GM12878 (cell line): ENCODE measurements around the gene LRRC59. TPM values are rescaled to one million over a fixed set of nuclear protein-coding genes. Genes with fewer than 3 reads are reported as not detected.

Source experiments
- ATAC-seq: fragments of 200-7000 bp; cut with Tn5 transposase; 3 replicates; pipeline ENCODE4 v1.9.1; 2020; ENCODE audit warnings: mild to moderate bottlenecking, moderate library complexity
- BruUV-seq: library from RNA; stranded (reverse); fragments of 400-500 nt; replicated peaks from 2 replicates; lab custom pipeline; 2021; lab: Mats Ljungman, UMichigan
- CTCF ChIA-PET: fragments of 300-600 bp; sonication (Branson Sonifier 250); formaldehyde crosslinking; extraction: SDS; loops from one replicate; lab custom pipeline; 2021; ENCODE audit warnings: inconsistent platforms; lab: Yijun Ruan, JAX
- POLR2A ChIA-PET: fragments of 350-600 bp; formaldehyde crosslinking; extraction: SDS; loops from one replicate; lab custom pipeline; 2021; ENCODE audit warnings: inconsistent platforms; lab: Charles Lee
- RAD21 ChIA-PET: fragments of 300-600 bp; sonication (Branson Sonifier 250); formaldehyde crosslinking; loops from one replicate; lab custom pipeline; 2023; ENCODE audit warnings: antibody characterized with exemption; ENCODE audit not compliant: unreplicated experiment; lab: Charles Lee
- SMC1A ChIA-PET: fragments of 300-600 bp; sonication (Branson Sonifier 250); formaldehyde crosslinking; loops from one replicate; lab custom pipeline; 2023; ENCODE audit not compliant: unreplicated experiment, uncharacterized antibody; lab: Charles Lee
- DNase-seq: peaks from one replicate; pipeline ENCODE4 v3.0.0-alpha.2; 2011; ENCODE audit warnings: low read depth, low spot score
- FAIRE-seq: peaks from 3 replicates; lab custom pipeline; 2011; peaks lifted over from hg19 to GRCh38; lab: Jason Lieb, UNC
- H2AFZ ChIP-seq: 2 replicates; pipeline ENCODE4 v1.6.0; 2011; ENCODE audit warnings: low read depth, low read length, control low read depth; ENCODE audit not compliant: control insufficient read depth
- H3K27ac ChIP-seq: 2 replicates; pipeline ENCODE4 v1.5.1; 2011; ENCODE audit warnings: control low read depth; ENCODE audit not compliant: control insufficient read depth, insufficient read depth
- H3K27me3 ChIP-seq, 2 experiments: replicated peaks in 1 of 2; 2 replicates each; pipeline versions ENCODE4 v1.6.0 to v1.6.1; 2011; ENCODE audit warnings: low read length in 1 of 2; ENCODE audit not compliant: control insufficient read depth in 2 of 2, insufficient read depth in 2 of 2
- H3K36me3 ChIP-seq, 2 experiments: 2 replicates each; pipeline ENCODE4 v1.5.1; 2011; ENCODE audit warnings: low read length in 1 of 2; ENCODE audit not compliant: control insufficient read depth in 2 of 2, insufficient read depth in 2 of 2
- H3K4me1 ChIP-seq: 2 replicates; pipeline ENCODE4 v1.6.1; 2011; ENCODE audit warnings: mild to moderate bottlenecking, low read length, moderate library complexity, mixed read lengths; ENCODE audit not compliant: control insufficient read depth, insufficient read depth
- H3K4me2 ChIP-seq: 2 replicates; pipeline ENCODE4 v1.6.0; 2011; ENCODE audit warnings: control low read depth; ENCODE audit not compliant: control insufficient read depth, insufficient read depth
- H3K4me3 ChIP-seq: fragments of 200-600 bp; sonication (generic); 2 replicates; pipeline ENCODE4 v1.5.1; 2016
- H3K79me2 ChIP-seq: 2 replicates; pipeline ENCODE4 v1.6.0; 2011; ENCODE audit warnings: low read length; ENCODE audit not compliant: control insufficient read depth, insufficient read depth
- H3K9ac ChIP-seq: 2 replicates; pipeline ENCODE4 v1.8.0; 2011; ENCODE audit warnings: low read length, control low read depth, mixed read lengths; ENCODE audit not compliant: control insufficient read depth, insufficient read depth
- H3K9me3 ChIP-seq: replicated peaks from 3 replicates; pipeline ENCODE4 v1.5.1; 2011; ENCODE audit warnings: mild to moderate bottlenecking, low read length; ENCODE audit not compliant: control insufficient read depth, insufficient read depth
- H4K20me1 ChIP-seq: 2 replicates; pipeline ENCODE4 v1.6.0; 2011; ENCODE audit not compliant: control insufficient read depth, insufficient read depth
- ATF3 ChIP-seq: IDR thresholded peaks from 2 replicates; pipeline ENCODE4 v1.6.1; 2011; ENCODE audit warnings: low read depth, mild to moderate bottlenecking, low read length, moderate library complexity, borderline replicate concordance; ENCODE audit errors: extremely low read depth
- FOXM1 ChIP-seq: IDR thresholded peaks from 2 replicates; pipeline ENCODE4 v1.6.1; 2012; ENCODE audit warnings: low read depth, mild to moderate bottlenecking, inconsistent platforms, low read length, moderate library complexity
- HDGF ChIP-seq: fragments of 450-650 bp; IDR thresholded peaks from 2 replicates; pipeline ENCODE4 v1.6.1; 2016; ENCODE audit warnings: antibody characterized with exemption
- JUND ChIP-seq: IDR thresholded peaks from 2 replicates; pipeline ENCODE4 v1.6.1; 2012; ENCODE audit warnings: low read depth, mild to moderate bottlenecking, low read length, improper control_type of control experiment, moderate library complexity
- KDM1A ChIP-seq: fragments of 200-600 bp; sonication (generic); IDR thresholded peaks from 2 replicates; pipeline ENCODE4 v1.6.1; 2016; ENCODE audit warnings: borderline replicate concordance
- KLF5 ChIP-seq: fragments of 450-650 bp; IDR thresholded peaks from 2 replicates; pipeline ENCODE4 v1.6.1; 2014; ENCODE audit warnings: mild to moderate bottlenecking; ENCODE audit not compliant: partially characterized antibody
- LARP7 ChIP-seq: fragments of 450-650 bp; IDR thresholded peaks from 2 replicates; pipeline ENCODE4 v1.6.1; 2017; ENCODE audit warnings: mild to moderate bottlenecking
- MAX ChIP-seq: IDR thresholded peaks from 2 replicates; pipeline ENCODE4 v1.6.1; 2012; ENCODE audit warnings: low read depth, low read length, improper control_type of control experiment
- MEF2B ChIP-seq: fragments of 450-650 bp; IDR thresholded peaks from 2 replicates; pipeline ENCODE4 v1.6.1; 2018; ENCODE audit warnings: mild to moderate bottlenecking, moderate library complexity; ENCODE audit not compliant: partially characterized antibody, poor library complexity, severe bottlenecking
- MLLT1 ChIP-seq: fragments of 450-650 bp; IDR thresholded peaks from 2 replicates; pipeline ENCODE4 v1.6.1; 2016; ENCODE audit warnings: mild to moderate bottlenecking
- NBN ChIP-seq: fragments of 450-650 bp; IDR thresholded peaks from 2 replicates; pipeline ENCODE4 v1.6.1; 2016
- NR2F1 ChIP-seq: fragments of 450-650 bp; conservative IDR thresholded peaks from 2 replicates; pipeline ENCODE4 v1.6.1; 2017; ENCODE audit warnings: mild to moderate bottlenecking
- POU2F2 ChIP-seq: IDR thresholded peaks from 3 replicates; pipeline ENCODE4 v1.6.1; 2011; ENCODE audit warnings: low read depth, mild to moderate bottlenecking, low read length, borderline replicate concordance
- RBBP5 ChIP-seq: fragments of 200-600 bp; sonication (generic); conservative IDR thresholded peaks from 2 replicates; pipeline ENCODE4 v1.6.1; 2016
- SP1 ChIP-seq: IDR thresholded peaks from one replicate; pipeline ENCODE4 v1.6.1; 2011; ENCODE audit warnings: low read depth, low read length
- STAT1 ChIP-seq: fragments of 450-650 bp; conservative IDR thresholded peaks from 2 replicates; pipeline ENCODE4 v1.6.1; 2014; ENCODE audit warnings: antibody characterized with exemption, mild to moderate bottlenecking
- ZBED1 ChIP-seq: IDR thresholded peaks from 2 replicates; pipeline ENCODE4 v1.6.1; 2016; ENCODE audit warnings: borderline replicate concordance
- ZNF217 ChIP-seq: fragments of 450-650 bp; IDR thresholded peaks from 2 replicates; pipeline ENCODE4 v1.6.1; 2017; ENCODE audit warnings: antibody characterized with exemption, mild to moderate bottlenecking
- ZZZ3 ChIP-seq: IDR thresholded peaks from 2 replicates; pipeline ENCODE4 v1.6.1; 2011; ENCODE audit warnings: low read depth; ENCODE audit not compliant: control insufficient read depth, insufficient read length
- WGBS: methylation state at CpG from one replicate; pipeline ENCODE4 v1.1.6; 2016; ENCODE audit warnings: low lambda C conversion rate; ENCODE audit not compliant: insufficient replicate concordance, insufficient coverage; ENCODE audit errors: missing lambda C conversion rate; 5-methylcytosine and 5-hydroxymethylcytosine counted together
- in situ Hi-C: fragments of 300-500 bp; cut with MboI; formaldehyde crosslinking; loops from 9 replicates; pipeline ENCODE4 v1.14.3; 2018; ENCODE audit warnings: mixed read lengths
- intact Hi-C: fragments of 100-400 bp; cut with micrococcal nuclease; formaldehyde crosslinking; loops from one replicate; pipeline ENCODE4 v1.14.2; 2022; ENCODE audit not compliant: unreplicated experiment
- polyA plus RNA-seq, 11 experiments: library from polyadenylated mRNA; depleted of rRNA in 4 of 11; unstranded in 6 of 11; stranded (reverse) in 5 of 11; fragments of >200 nt; fragmentation: Nextera tagmentation in 4 of 11; fragmentation: Illumina TruSeq in 1 of 11; extraction: Ambion mirVana in 4 of 11; extraction: Trizol in 1 of 11; gene quantifications; 1 replicate in 1 of 11; 2 replicates in 10 of 11; pipeline versions ENCODE4 v1.2.1 to v1.2.3, GENCODE V29; 2011 to 2016; ENCODE audit warnings: inconsistent platforms in 2 of 11, missing spikeins in 2 of 11, low read depth in 1 of 11
- total RNA-seq, 4 experiments: library from RNA; depleted of rRNA in 3 of 4; stranded (reverse); fragments of >200 nt in 3 of 4; fragmentation: Illumina TruSeq in 1 of 4; extraction: Trizol in 1 of 4; gene quantifications; 2 replicates each; pipeline versions ENCODE4 v1.2.1 to v1.2.3, GENCODE V29; 2013 to 2021

Gene LRRC59
- total and polyA plus RNA-seq, 10 of the 15 experiments (the other 5 are each of a cell fraction or from before 2014, with no cell fraction given), result 8.8 to 82.2 (median 63.0) TPM

- 1% methylated on average over 40 of the region's 42 CpGs for WGBS
- POLR2A ChIA-PET, result interaction anchor here (0.6 to 1.8 kb wide), 5 partner anchors 7 to 734 kb away, joined by 3 to 5 read pairs (median 5); partner anchors contain the start of genes LRRC59 and XYLT2
- CTCF ChIA-PET, result interaction anchor here (1.7 to 5.9 kb wide), 3 partner anchors 11 to 24 kb away, joined by 6 to 48 read pairs (median 17); partner anchors contain the start of gene LRRC59
- no peaks in the 10 kb centered on the region for H4K20me1 ChIP-seq
- peak within 1 kb of the TSS; percentile 78 for H3K9ac ChIP-seq
- FAIRE-seq (peak; percentile 98), ATAC-seq (peak; percentile 95), DNase-seq (peak; percentile 85)
- intact Hi-C loops (no loop called here), in situ Hi-C loops (no loop called here)
- SMC1A ChIA-PET, result interaction anchor here (1.1 kb wide), 1 partner anchor 23 kb away, joined by 6 read pairs; no protein-coding TSS in a partner anchor
- H3K4me3 ChIP-seq, result peak within 1 kb of the TSS; percentile 72
- H3K27ac ChIP-seq, result peak within 1 kb of the TSS; percentile 95
- H3K27me3 ChIP-seq, result no peaks in the 10 kb centered on the region
- peaks cover 27% of the 10 kb centered on the region for H3K79me2 ChIP-seq
- peaks cover 11 to 17% of the 10 kb centered on the region in 2 experiments for H3K36me3 ChIP-seq
- BruUV-seq, result TSS peak; percentile 77
- RAD21 ChIA-PET, result interaction anchor here (1.2 to 1.3 kb wide), 3 partner anchors 18 to 106 kb away, joined by 5 to 7 read pairs (median 6); no protein-coding TSS in a partner anchor
- peak within 1 kb of the TSS; percentile 85 for H3K4me2 ChIP-seq
- no peaks in the 10 kb centered on the region for H3K9me3 ChIP-seq
- peak within 1 kb of the TSS; percentile 99 for H2AFZ ChIP-seq
- H3K4me1 ChIP-seq, result no peaks in the 10 kb centered on the region; the same call in 1 of the 2 replicates
- TF ChIP-seq JUND, result no peak
- peak; percentile 88 for TF ChIP-seq KLF5
- no peak for TF ChIP-seq RBBP5
- TF ChIP-seq HDGF, result no peak; the same call in 1 of the 2 replicates
- no peak for TF ChIP-seq ZBED1
- no peak for TF ChIP-seq SP1
- no peak for TF ChIP-seq ZZZ3
- 0 out of 2 replicates have a peak, but pooled peaks have one; percentile 26 for TF ChIP-seq STAT1
- TF ChIP-seq ATF3, result peak; percentile 70; the same call in 1 of the 2 replicates
- no peak for TF ChIP-seq LARP7
- TF ChIP-seq MAX, result peak; percentile 83
- peak; percentile 92 for TF ChIP-seq MLLT1
- TF ChIP-seq NBN, result peak; percentile 96
- TF ChIP-seq KDM1A, result no peak
- TF ChIP-seq NR2F1, result 0 out of 2 replicates have a peak, but pooled peaks have one; percentile 25
- TF ChIP-seq POU2F2, result peak; percentile 90; the same call in 2 of the 3 replicates
- TF ChIP-seq ZNF217, result no peak
- no peak for TF ChIP-seq FOXM1
- peak; percentile 62 for TF ChIP-seq MEF2B
These were observed 24.4 kb downstream of the LRRC59 start, which contains the start of the genes EME1 and MRPL27 for GRCh38 chr17:50372758-50373556. Gene EME1, plus strand, starts transcription at chr17:50373229. Its CDS starts 1,980 bp downstream, at chr17:50375209. Gene MRPL27, minus strand, starts transcription at chr17:50373184. Its CDS starts 14 bp downstream, at chr17:50373170.
